WTC11 (cell line): ENCODE results near the gene PTPN9. TPM values are rescaled to one million over a fixed set of nuclear protein-coding genes. Genes with fewer than 3 reads are reported as not detected.

Experiments used
- ATAC-seq: fragments of 200-7000 bp; cut with Tn5 transposase; 2 replicates; pipeline ENCODE4 v1.10.0; 2021; ENCODE audit warnings: mild to moderate bottlenecking, moderate library complexity
- CTCF ChIA-PET: fragments of 300-600 bp; sonication (Branson Sonifier 250); formaldehyde crosslinking; loops from one replicate; lab custom pipeline; 2021; ENCODE audit warnings: antibody characterized with exemption; lab: Charles Lee
- POLR2A ChIA-PET: fragments of 350-600 bp; sonication (Branson Sonifier 250); formaldehyde crosslinking; loops from one replicate; lab custom pipeline; 2021; ENCODE audit warnings: antibody characterized with exemption; lab: Charles Lee
- DNase-seq: peaks from one replicate; pipeline ENCODE4 v3.0.0; 2021; ENCODE audit warnings: low spot score
- H3K27ac Mint-ChIP-seq: 2 replicates; pipeline ENCODE4 v1.8.0; 2021; ENCODE audit warnings: mixed read lengths
- H3K27me3 Mint-ChIP-seq: 2 replicates; pipeline ENCODE4 v1.8.0; 2021; ENCODE audit warnings: low read depth, mild to moderate bottlenecking, moderate library complexity, mixed read lengths
- H3K36me3 Mint-ChIP-seq: 2 replicates; pipeline ENCODE4 v1.8.0; 2021; ENCODE audit warnings: mixed read lengths
- H3K4me1 Mint-ChIP-seq: 2 replicates; pipeline ENCODE4 v1.8.0; 2022; ENCODE audit warnings: mixed read lengths
- H3K4me3 Mint-ChIP-seq: 2 replicates; pipeline ENCODE4 v1.8.0; 2021; ENCODE audit warnings: mild to moderate bottlenecking, moderate library complexity, mixed read lengths
- H3K9me3 Mint-ChIP-seq: 2 replicates; pipeline ENCODE4 v1.8.0; 2021; ENCODE audit warnings: mixed read lengths
- AFF4 ChIP-seq: sonication (generic); formaldehyde crosslinking; IDR thresholded peaks from 2 replicates; pipeline ENCODE4 v1.8.1; 2023; ENCODE audit warnings: mild to moderate bottlenecking, missing genetic modification reagents, borderline replicate concordance
- AR ChIP-seq: fragments of 250-450 bp; sonication (Bioruptor Pico); IDR thresholded peaks from 2 replicates; pipeline ENCODE4 v1.9.0; 2021; ENCODE audit warnings: mild to moderate bottlenecking
- ATF2 ChIP-seq: sonication (generic); formaldehyde crosslinking; IDR thresholded peaks from 2 replicates; pipeline ENCODE4 v1.8.1; 2022; ENCODE audit warnings: low read depth, missing genetic modification reagents, borderline replicate concordance
- CBFB ChIP-seq: sonication (generic); formaldehyde crosslinking; IDR thresholded peaks from 2 replicates; pipeline ENCODE4 v1.8.1; 2022; ENCODE audit warnings: mild to moderate bottlenecking, low read depth, missing genetic modification reagents
- ELF4 ChIP-seq: sonication (generic); formaldehyde crosslinking; IDR thresholded peaks from 2 replicates; pipeline ENCODE4 v1.8.1; 2022; ENCODE audit warnings: low read depth, mild to moderate bottlenecking, moderate library complexity, missing genetic modification reagents
- ESRRA ChIP-seq: sonication (generic); formaldehyde crosslinking; IDR thresholded peaks from 2 replicates; pipeline ENCODE4 v1.8.1; 2022; ENCODE audit warnings: mild to moderate bottlenecking, missing genetic modification reagents, borderline replicate concordance
- FOXJ3 ChIP-seq: sonication (generic); formaldehyde crosslinking; IDR thresholded peaks from 2 replicates; pipeline ENCODE4 v1.9.0; 2021; ENCODE audit warnings: missing genetic modification reagents, mild to moderate bottlenecking, borderline replicate concordance
- FOXP4 ChIP-seq: sonication (generic); formaldehyde crosslinking; IDR thresholded peaks from 2 replicates; pipeline ENCODE4 v1.8.0; 2022; ENCODE audit warnings: mild to moderate bottlenecking, missing genetic modification reagents
- GTF2I ChIP-seq: fragments of 250-450 bp; sonication (Bioruptor Pico); conservative IDR thresholded peaks from 2 replicates; pipeline ENCODE4 v1.4.0; 2021; ENCODE audit warnings: mild to moderate bottlenecking
- JUN ChIP-seq: sonication (generic); formaldehyde crosslinking; IDR thresholded peaks from 2 replicates; pipeline ENCODE4 v1.8.0; 2023; ENCODE audit warnings: mild to moderate bottlenecking, missing genetic modification reagents
- NFYB ChIP-seq: sonication (generic); formaldehyde crosslinking; conservative IDR thresholded peaks from 2 replicates; pipeline ENCODE4 v1.8.0; 2022; ENCODE audit warnings: low read depth, missing genetic modification reagents
- PRRX2 ChIP-seq: fragments of 250-450 bp; sonication (Bioruptor Pico); IDR thresholded peaks from 2 replicates; pipeline ENCODE4 v1.8.0; 2021; ENCODE audit warnings: mild to moderate bottlenecking
- TP53 ChIP-seq: sonication (generic); formaldehyde crosslinking; IDR thresholded peaks from 2 replicates; pipeline ENCODE4 v1.8.1; 2023; ENCODE audit warnings: mild to moderate bottlenecking, missing genetic modification reagents
- ZBTB43 ChIP-seq: sonication (generic); formaldehyde crosslinking; IDR thresholded peaks from 2 replicates; pipeline ENCODE4 v1.8.1; 2023; ENCODE audit warnings: mild to moderate bottlenecking, missing genetic modification reagents
- ZNF281 ChIP-seq: sonication (generic); formaldehyde crosslinking; IDR thresholded peaks from 2 replicates; pipeline ENCODE4 v1.8.0; 2023; ENCODE audit warnings: mild to moderate bottlenecking, missing genetic modification reagents
- ZNF396 ChIP-seq: fragments of 250-450 bp; sonication (Bioruptor Pico); IDR thresholded peaks from 2 replicates; pipeline ENCODE4 v1.8.0; 2021; ENCODE audit warnings: mild to moderate bottlenecking, moderate library complexity, borderline replicate concordance
- ZNF425 ChIP-seq: fragments of 250-450 bp; sonication (Bioruptor Pico); conservative IDR thresholded peaks from 2 replicates; pipeline ENCODE4 v1.9.0; 2021; ENCODE audit warnings: mild to moderate bottlenecking
- ZNF512 ChIP-seq: sonication (generic); formaldehyde crosslinking; IDR thresholded peaks from 2 replicates; pipeline ENCODE4 v1.8.1; 2022; ENCODE audit warnings: missing genetic modification reagents, borderline replicate concordance
- total RNA-seq: library from RNA; stranded (reverse); gene quantifications from 3 replicates; pipeline ENCODE4 v1.2.3, GENCODE V29; 2021

The PTPN9 gene
- total RNA-seq, 1 experiment from 2014 or later: 45.5 TPM

GRCh38 chr15:75437721-75438120, 141.4 kb downstream of the PTPN9 start (continued):
- no peak for TF ChIP-seq ZNF281 (CRISPR knock-in tag)
- TF ChIP-seq ESRRA (CRISPR knock-in tag): no peak
- TF ChIP-seq PRRX2 (CRISPR knock-in tag): no peak

GRCh38 chr15:75436881-75437280, 142.2 kb downstream of the PTPN9 start:
- ATAC-seq (no peak), DNase-seq (no peak)
- Mint-ChIP-seq H3K36me3 (peaks cover 19% of the 10 kb centered on the region), H3K27ac (no peak overlapping the region), H3K4me1 (0 out of 2 replicates have a peak, but pooled peaks cover 3% of the 10 kb centered on the region), H3K9me3 (no peaks in the 10 kb centered on the region), H3K27me3 (no peaks in the 10 kb centered on the region), H3K4me3 (no peak overlapping the region)
- ChIA-PET POLR2A (no interaction called here), CTCF (no interaction called here)
- no peak for TF ChIP-seq AR (CRISPR knock-in tag)
- TF ChIP-seq ELF4 (CRISPR knock-in tag): no peak
- no peak for TF ChIP-seq JUN (CRISPR knock-in tag)
- no peak for TF ChIP-seq ZNF396 (CRISPR knock-in tag)
- no peak for TF ChIP-seq CBFB
- TF ChIP-seq AFF4: no peak
- no peak for TF ChIP-seq ZNF425
- TF ChIP-seq TP53: no peak
- TF ChIP-seq GTF2I (CRISPR knock-in tag): no peak
- TF ChIP-seq ZBTB43 (CRISPR knock-in tag): no peak
- no peak for TF ChIP-seq ATF2 (CRISPR knock-in tag)
- no peak for TF ChIP-seq NFYB
- no peak for TF ChIP-seq ZNF512 (CRISPR knock-in tag)
- no peak for TF ChIP-seq FOXP4 (CRISPR knock-in tag)
- TF ChIP-seq FOXJ3: no peak
